K562 (cell line): ENCODE results near the gene TBL1XR1.

Source experiments
- ADNP ChIP-seq: fragments of 200-800 bp; sonication (Bioruptor generic); IDR thresholded peaks from 2 replicates; pipeline ENCODE4 v1.6.1; 2016; ENCODE audit warnings: missing genetic modification characterization, missing compliant biosample characterization
- EGR1 ChIP-seq: fragments of 450-650 bp; conservative IDR thresholded peaks from 2 replicates; pipeline ENCODE4 v1.6.1; 2017; ENCODE audit warnings: mild to moderate bottlenecking
- FOXJ2 ChIP-seq: fragments of 200-800 bp; sonication (Bioruptor generic); IDR thresholded peaks from 2 replicates; pipeline ENCODE4 v1.6.1; 2016; ENCODE audit warnings: missing genetic modification characterization, missing compliant biosample characterization
- KAT8 ChIP-seq: fragments of 450-650 bp; IDR thresholded peaks from 2 replicates; pipeline ENCODE4 v1.6.1; 2016; ENCODE audit warnings: low read depth, mild to moderate bottlenecking
- POLR2A ChIP-seq: fragments of 450-650 bp; conservative IDR thresholded peaks from 2 replicates; pipeline ENCODE4 v1.6.1; 2016
- RNF2 ChIP-seq: sonication (generic); IDR thresholded peaks from 2 replicates; pipeline ENCODE4 v1.6.1; 2016
- TBP ChIP-seq: optimal IDR thresholded peaks from 2 replicates; pipeline ENCODE3; 2011; ENCODE audit warnings: low read depth, low read length, improper control_type of control experiment
- ZNF274 ChIP-seq: IDR thresholded peaks from 2 replicates; pipeline ENCODE4 v1.6.1; 2011; ENCODE audit warnings: low read depth, mild to moderate bottlenecking, low read length, moderate library complexity, borderline replicate concordance
- TF ChIP-seq, protein P1 (sequence below), 3 experiments: IDR thresholded peaks in 2 of 3; conservative IDR thresholded peaks in 1 of 3; 2 replicates each; pipeline ENCODE4 v1.5.1; 2011 to 2012; ENCODE audit warnings: low read length in 3 of 3, mild to moderate bottlenecking in 3 of 3, control low read depth in 2 of 3, improper control_type of control experiment in 1 of 3, inconsistent platforms in 1 of 3, low read depth in 1 of 3, mixed read lengths in 1 of 3, moderate library complexity in 1 of 3; ENCODE audit not compliant: insufficient read depth in 2 of 3
- TF ChIP-seq, protein P2 (sequence below), 2 experiments: fragments of 450-650 bp; formaldehyde crosslinking in 1 of 2; IDR thresholded peaks; 2 replicates each; pipeline versions ENCODE4 v1.4.0 to v1.6.1; 2014 to 2020; ENCODE audit warnings: mild to moderate bottlenecking in 2 of 2, borderline replicate concordance in 1 of 2, low read depth in 1 of 2
- TF ChIP-seq, protein P3 (sequence below): fragments of 150-350 bp; conservative IDR thresholded peaks from 2 replicates; pipeline ENCODE4 v1.6.1; 2014; ENCODE audit warnings: low read length
- TF ChIP-seq, protein P4 (sequence below): sonication (generic); formaldehyde crosslinking; IDR thresholded peaks from 2 replicates; pipeline ENCODE4 v1.8.1; 2023; ENCODE audit warnings: mild to moderate bottlenecking, missing genetic modification reagents

DNA sequence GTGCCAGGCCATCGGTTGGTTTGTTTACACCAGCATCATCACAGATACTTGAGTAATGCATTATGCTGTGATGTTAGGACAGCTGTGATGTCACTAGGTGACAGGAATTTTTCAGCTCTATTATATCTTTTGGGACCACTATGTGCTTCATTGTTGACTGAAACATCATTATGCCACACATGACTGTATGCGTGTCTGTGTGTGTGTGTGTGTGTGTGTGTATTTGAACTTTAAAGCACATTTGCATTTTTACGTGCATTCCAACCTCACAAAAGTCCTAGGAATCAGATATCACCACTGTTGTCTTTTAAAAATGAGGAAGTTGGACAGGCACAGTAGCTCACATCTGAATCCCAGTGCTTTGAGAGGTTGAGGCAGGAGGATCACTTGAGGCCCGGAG, 223.0 kb downstream of the TBL1XR1 start:
- TF ChIP-seq TBP (no peak), FOXJ2 (tag) (no peak), POLR2A (no peak), RNF2 (no peak), EGR1 (no peak), ZNF274 (no peak), ADNP (tag) (no peak), KAT8 (no peak)
- TF ChIP-seq, protein P1, sequence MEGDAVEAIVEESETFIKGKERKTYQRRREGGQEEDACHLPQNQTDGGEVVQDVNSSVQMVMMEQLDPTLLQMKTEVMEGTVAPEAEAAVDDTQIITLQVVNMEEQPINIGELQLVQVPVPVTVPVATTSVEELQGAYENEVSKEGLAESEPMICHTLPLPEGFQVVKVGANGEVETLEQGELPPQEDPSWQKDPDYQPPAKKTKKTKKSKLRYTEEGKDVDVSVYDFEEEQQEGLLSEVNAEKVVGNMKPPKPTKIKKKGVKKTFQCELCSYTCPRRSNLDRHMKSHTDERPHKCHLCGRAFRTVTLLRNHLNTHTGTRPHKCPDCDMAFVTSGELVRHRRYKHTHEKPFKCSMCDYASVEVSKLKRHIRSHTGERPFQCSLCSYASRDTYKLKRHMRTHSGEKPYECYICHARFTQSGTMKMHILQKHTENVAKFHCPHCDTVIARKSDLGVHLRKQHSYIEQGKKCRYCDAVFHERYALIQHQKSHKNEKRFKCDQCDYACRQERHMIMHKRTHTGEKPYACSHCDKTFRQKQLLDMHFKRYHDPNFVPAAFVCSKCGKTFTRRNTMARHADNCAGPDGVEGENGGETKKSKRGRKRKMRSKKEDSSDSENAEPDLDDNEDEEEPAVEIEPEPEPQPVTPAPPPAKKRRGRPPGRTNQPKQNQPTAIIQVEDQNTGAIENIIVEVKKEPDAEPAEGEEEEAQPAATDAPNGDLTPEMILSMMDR (IDR thresholded peaks at IDR 0.05 in 2 of 3, conservative IDR thresholded peaks at IDR 0.05 in 1 of 3; ENCODE audit: insufficient read depth in 2 of 3, low read depth in 1 of 3, low read length in 3 of 3), result no peak
- TF ChIP-seq, protein P2, sequence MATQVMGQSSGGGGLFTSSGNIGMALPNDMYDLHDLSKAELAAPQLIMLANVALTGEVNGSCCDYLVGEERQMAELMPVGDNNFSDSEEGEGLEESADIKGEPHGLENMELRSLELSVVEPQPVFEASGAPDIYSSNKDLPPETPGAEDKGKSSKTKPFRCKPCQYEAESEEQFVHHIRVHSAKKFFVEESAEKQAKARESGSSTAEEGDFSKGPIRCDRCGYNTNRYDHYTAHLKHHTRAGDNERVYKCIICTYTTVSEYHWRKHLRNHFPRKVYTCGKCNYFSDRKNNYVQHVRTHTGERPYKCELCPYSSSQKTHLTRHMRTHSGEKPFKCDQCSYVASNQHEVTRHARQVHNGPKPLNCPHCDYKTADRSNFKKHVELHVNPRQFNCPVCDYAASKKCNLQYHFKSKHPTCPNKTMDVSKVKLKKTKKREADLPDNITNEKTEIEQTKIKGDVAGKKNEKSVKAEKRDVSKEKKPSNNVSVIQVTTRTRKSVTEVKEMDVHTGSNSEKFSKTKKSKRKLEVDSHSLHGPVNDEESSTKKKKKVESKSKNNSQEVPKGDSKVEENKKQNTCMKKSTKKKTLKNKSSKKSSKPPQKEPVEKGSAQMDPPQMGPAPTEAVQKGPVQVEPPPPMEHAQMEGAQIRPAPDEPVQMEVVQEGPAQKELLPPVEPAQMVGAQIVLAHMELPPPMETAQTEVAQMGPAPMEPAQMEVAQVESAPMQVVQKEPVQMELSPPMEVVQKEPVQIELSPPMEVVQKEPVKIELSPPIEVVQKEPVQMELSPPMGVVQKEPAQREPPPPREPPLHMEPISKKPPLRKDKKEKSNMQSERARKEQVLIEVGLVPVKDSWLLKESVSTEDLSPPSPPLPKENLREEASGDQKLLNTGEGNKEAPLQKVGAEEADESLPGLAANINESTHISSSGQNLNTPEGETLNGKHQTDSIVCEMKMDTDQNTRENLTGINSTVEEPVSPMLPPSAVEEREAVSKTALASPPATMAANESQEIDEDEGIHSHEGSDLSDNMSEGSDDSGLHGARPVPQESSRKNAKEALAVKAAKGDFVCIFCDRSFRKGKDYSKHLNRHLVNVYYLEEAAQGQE (IDR thresholded peaks at IDR 0.05; ENCODE audit: borderline replicate concordance), result no peak
- TF ChIP-seq, protein P2 (CRISPR knock-in tag; IDR thresholded peaks at IDR 0.05; ENCODE audit: low read depth), result no peak
- TF ChIP-seq, protein P3, sequence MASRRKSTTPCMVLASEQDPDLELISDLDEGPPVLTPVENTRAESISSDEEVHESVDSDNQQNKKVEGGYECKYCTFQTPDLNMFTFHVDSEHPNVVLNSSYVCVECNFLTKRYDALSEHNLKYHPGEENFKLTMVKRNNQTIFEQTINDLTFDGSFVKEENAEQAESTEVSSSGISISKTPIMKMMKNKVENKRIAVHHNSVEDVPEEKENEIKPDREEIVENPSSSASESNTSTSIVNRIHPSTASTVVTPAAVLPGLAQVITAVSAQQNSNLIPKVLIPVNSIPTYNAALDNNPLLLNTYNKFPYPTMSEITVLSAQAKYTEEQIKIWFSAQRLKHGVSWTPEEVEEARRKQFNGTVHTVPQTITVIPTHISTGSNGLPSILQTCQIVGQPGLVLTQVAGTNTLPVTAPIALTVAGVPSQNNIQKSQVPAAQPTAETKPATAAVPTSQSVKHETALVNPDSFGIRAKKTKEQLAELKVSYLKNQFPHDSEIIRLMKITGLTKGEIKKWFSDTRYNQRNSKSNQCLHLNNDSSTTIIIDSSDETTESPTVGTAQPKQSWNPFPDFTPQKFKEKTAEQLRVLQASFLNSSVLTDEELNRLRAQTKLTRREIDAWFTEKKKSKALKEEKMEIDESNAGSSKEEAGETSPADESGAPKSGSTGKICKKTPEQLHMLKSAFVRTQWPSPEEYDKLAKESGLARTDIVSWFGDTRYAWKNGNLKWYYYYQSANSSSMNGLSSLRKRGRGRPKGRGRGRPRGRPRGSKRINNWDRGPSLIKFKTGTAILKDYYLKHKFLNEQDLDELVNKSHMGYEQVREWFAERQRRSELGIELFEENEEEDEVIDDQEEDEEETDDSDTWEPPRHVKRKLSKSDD, result no peak
- TF ChIP-seq, protein P4, sequence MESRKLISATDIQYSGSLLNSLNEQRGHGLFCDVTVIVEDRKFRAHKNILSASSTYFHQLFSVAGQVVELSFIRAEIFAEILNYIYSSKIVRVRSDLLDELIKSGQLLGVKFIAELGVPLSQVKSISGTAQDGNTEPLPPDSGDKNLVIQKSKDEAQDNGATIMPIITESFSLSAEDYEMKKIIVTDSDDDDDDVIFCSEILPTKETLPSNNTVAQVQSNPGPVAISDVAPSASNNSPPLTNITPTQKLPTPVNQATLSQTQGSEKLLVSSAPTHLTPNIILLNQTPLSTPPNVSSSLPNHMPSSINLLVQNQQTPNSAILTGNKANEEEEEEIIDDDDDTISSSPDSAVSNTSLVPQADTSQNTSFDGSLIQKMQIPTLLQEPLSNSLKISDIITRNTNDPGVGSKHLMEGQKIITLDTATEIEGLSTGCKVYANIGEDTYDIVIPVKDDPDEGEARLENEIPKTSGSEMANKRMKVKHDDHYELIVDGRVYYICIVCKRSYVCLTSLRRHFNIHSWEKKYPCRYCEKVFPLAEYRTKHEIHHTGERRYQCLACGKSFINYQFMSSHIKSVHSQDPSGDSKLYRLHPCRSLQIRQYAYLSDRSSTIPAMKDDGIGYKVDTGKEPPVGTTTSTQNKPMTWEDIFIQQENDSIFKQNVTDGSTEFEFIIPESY (CRISPR knock-in tag), result no peak
